Endothelial cell (in vitro differentiated cells): ENCODE data around the gene AGBL4. TPM values are rescaled to one million over a fixed set of nuclear protein-coding genes. Genes with fewer than 3 reads are reported as not detected.

ENCODE experiments used
- DNase-seq: peaks from one replicate; pipeline ENCODE4 v3.0.0; 2021; ENCODE audit warnings: low spot score
- H3K27ac Mint-ChIP-seq: one replicate; pipeline ENCODE4 v1.8.0; 2021; ENCODE audit warnings: mixed read lengths, inconsistent platforms; ENCODE audit not compliant: unreplicated experiment
- H3K27me3 Mint-ChIP-seq: one replicate; pipeline ENCODE4 v1.8.0; 2021; ENCODE audit warnings: mild to moderate bottlenecking, moderate library complexity, mixed read lengths, inconsistent platforms; ENCODE audit not compliant: unreplicated experiment
- H3K36me3 Mint-ChIP-seq: one replicate; pipeline ENCODE4 v1.8.0; 2021; ENCODE audit warnings: mild to moderate bottlenecking, low read depth, mixed read lengths, inconsistent platforms; ENCODE audit not compliant: unreplicated experiment
- H3K4me1 Mint-ChIP-seq: one replicate; pipeline ENCODE4 v1.8.0; 2021; ENCODE audit warnings: mild to moderate bottlenecking, mixed read lengths, inconsistent platforms; ENCODE audit not compliant: unreplicated experiment
- H3K4me3 Mint-ChIP-seq: one replicate; pipeline ENCODE4 v1.8.0; 2021; ENCODE audit warnings: mild to moderate bottlenecking, mixed read lengths, inconsistent platforms; ENCODE audit not compliant: unreplicated experiment
- H3K9me3 Mint-ChIP-seq: one replicate; pipeline ENCODE4 v1.8.0; 2021; ENCODE audit warnings: mixed read lengths, inconsistent platforms; ENCODE audit not compliant: unreplicated experiment
- total RNA-seq: library from RNA; stranded (reverse); fragmentation: NEBNext Ultra II Directional; extraction: Animal tissue kit (Norgen Biotek cat#: 25700); gene quantifications from one replicate; pipeline ENCODE4 v1.2.1, GENCODE V29; 2021; ENCODE audit not compliant: unreplicated experiment
- TF ChIP-seq, protein P1 (sequence below): fragments of 200-600 bp; sonication (generic); IDR thresholded peaks from one replicate; pipeline ENCODE4 v1.5.0; 2021; ENCODE audit warnings: antibody characterized with exemption; ENCODE audit not compliant: unreplicated experiment

Gene AGBL4
- total RNA-seq, 1 donor from 2014 or later, result 0.51 TPM

DNA sequence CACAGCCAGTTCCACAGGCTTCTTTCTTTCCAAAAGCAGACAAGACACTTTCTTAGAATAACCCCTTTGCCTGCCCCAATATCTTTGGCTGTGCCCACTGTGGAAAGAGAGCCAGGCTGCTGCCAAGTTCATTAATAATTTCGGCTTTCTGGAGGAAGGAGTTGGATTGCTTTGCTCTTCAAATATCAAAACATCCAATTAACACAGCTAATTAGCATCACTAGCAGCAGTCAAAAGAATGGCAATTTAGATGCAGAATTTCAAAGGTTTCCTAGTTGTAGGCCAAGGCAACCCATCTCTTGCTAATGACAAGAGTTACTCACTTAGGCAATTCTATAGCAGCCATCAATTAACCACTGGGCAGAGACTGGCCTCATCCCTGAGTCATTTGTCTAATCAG, 1460.7 kb downstream of the AGBL4 start:
- Mint-ChIP-seq H3K4me1 (peaks cover 2% of the 10 kb centered on the region), H3K4me3 (no peak overlapping the region), H3K27me3 (peaks cover 1% of the 10 kb centered on the region), H3K9me3 (no peaks in the 10 kb centered on the region), H3K27ac (no peak overlapping the region), H3K36me3 (no peaks in the 10 kb centered on the region)
- TF ChIP-seq, protein P1, sequence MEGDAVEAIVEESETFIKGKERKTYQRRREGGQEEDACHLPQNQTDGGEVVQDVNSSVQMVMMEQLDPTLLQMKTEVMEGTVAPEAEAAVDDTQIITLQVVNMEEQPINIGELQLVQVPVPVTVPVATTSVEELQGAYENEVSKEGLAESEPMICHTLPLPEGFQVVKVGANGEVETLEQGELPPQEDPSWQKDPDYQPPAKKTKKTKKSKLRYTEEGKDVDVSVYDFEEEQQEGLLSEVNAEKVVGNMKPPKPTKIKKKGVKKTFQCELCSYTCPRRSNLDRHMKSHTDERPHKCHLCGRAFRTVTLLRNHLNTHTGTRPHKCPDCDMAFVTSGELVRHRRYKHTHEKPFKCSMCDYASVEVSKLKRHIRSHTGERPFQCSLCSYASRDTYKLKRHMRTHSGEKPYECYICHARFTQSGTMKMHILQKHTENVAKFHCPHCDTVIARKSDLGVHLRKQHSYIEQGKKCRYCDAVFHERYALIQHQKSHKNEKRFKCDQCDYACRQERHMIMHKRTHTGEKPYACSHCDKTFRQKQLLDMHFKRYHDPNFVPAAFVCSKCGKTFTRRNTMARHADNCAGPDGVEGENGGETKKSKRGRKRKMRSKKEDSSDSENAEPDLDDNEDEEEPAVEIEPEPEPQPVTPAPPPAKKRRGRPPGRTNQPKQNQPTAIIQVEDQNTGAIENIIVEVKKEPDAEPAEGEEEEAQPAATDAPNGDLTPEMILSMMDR, result no peak
- no peak for DNase-seq

DNA sequence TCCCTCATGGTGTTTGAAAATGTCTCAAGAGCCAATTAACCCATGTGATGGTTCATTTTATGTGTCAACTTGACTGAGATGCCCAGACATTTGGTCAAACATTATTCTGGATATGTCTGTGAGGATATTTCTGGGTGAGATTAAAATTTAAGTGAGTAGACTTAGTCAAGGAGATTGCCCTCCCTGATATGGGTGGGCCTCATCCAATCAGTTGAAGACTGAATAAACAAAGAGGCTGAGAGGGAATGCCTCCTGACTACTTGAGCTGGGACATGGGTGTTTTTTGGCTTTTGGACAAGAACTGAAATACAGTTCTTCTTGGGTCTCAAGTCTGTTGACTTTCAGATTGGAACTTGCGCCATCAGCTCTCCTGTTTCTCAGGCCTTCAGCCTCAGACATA, 1462.3 kb downstream of the AGBL4 start:
- no peak overlapping the region for H3K4me3 Mint-ChIP-seq
- DNase-seq, result no peak

DNA sequence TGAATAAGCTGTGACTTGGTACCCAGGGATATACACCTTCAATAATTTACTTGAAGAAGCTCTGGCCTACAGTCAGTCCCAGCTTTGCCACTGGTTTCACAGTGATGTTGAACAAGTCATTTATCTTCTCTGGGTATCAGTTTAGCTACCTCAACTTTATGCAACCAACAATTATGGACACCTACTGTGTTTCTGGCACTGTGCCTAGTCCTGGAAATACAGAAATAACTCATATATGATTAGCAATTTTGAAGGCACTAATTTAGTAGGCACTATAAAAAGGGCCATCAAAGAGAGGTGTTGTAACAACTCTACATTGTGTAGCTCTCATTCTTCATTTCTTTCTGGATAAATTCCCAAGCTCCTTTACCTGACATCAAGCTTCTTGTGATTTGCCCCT, 1463.2 kb downstream of the AGBL4 start:
- peaks cover 2% of the 10 kb centered on the region for H3K4me1 Mint-ChIP-seq
- TF ChIP-seq, protein P1, result no peak
- no peak for DNase-seq
- peaks cover 1% of the 10 kb centered on the region for H3K27me3 Mint-ChIP-seq
- no peaks in the 10 kb centered on the region for H3K36me3 Mint-ChIP-seq
- H3K9me3 Mint-ChIP-seq, result no peaks in the 10 kb centered on the region
- no peak overlapping the region for H3K4me3 Mint-ChIP-seq
- no peak overlapping the region for H3K27ac Mint-ChIP-seq

More for the DNA sequence above, 1462.3 kb downstream of the AGBL4 start:
- H3K9me3 Mint-ChIP-seq, result no peaks in the 10 kb centered on the region
- H3K27me3 Mint-ChIP-seq, result peaks cover 1% of the 10 kb centered on the region
- H3K36me3 Mint-ChIP-seq, result no peaks in the 10 kb centered on the region
- peaks cover 2% of the 10 kb centered on the region for H3K4me1 Mint-ChIP-seq
- TF ChIP-seq, protein P1, result no peak
- H3K27ac Mint-ChIP-seq, result no peak overlapping the region

DNA sequence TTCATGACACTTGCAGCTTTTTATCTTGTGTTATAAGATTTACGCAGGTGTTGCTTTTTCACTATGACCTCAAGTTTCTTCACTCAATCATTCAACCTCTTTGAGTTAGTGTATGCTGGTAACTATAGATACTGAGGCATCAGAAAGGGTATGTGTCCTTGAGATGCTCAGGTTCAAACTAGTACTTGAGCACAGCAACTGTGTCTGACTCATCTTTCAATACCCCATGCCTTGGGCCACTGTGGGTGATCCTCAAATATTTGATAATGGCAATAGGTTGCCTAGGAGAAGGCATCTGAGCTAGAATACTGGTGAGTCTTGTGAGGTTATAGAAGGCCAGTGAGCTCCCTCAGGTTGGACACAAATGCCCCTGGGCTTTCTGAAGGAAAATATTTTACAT, 1463.6 kb downstream of the AGBL4 start:
- DNase-seq, result no peak
- Mint-ChIP-seq H3K4me1 (peaks cover 2% of the 10 kb centered on the region), H3K27me3 (peaks cover 1% of the 10 kb centered on the region), H3K9me3 (no peaks in the 10 kb centered on the region), H3K4me3 (no peak overlapping the region), H3K36me3 (no peaks in the 10 kb centered on the region), H3K27ac (no peak overlapping the region)
- TF ChIP-seq, protein P1, result no peak

DNA sequence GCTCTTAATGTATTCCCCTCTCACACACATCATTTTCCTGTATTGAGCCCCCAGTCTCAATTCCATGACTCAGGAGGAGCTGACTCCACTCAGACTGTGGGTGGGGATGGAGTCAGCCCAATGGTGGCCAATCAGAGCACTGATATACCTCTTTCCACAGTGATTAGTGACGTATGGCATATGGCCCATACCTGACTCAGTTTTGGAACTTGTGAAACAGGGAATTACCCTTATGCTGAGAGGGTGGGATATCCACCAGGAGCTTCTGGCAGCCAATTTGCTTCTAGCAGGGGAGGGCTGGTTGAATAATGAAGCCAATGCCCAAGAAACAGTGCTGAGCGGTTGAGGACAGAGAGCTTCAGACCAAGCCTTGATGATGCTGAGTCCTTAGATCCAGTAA, 1465.4 kb downstream of the AGBL4 start:
- Mint-ChIP-seq H3K4me1 (no peaks in the 10 kb centered on the region), H3K9me3 (no peaks in the 10 kb centered on the region), H3K4me3 (no peak overlapping the region), H3K27ac (no peak overlapping the region), H3K27me3 (no peaks in the 10 kb centered on the region), H3K36me3 (no peaks in the 10 kb centered on the region)
- DNase-seq, result no peak
- TF ChIP-seq, protein P1, result no peak
